Endothelial cell of umbilical vein (primary cell): Measurements from ENCODE around the gene SWAP70.

Experiments
- EZH2 ChIP-seq: IDR thresholded peaks from 2 replicates; pipeline ENCODE4 v1.6.1; 2012; ENCODE audit warnings: borderline replicate concordance, low read depth, mild to moderate bottlenecking, moderate library complexity, low read length, inconsistent platforms; ENCODE audit not compliant: severe bottlenecking
- FOS ChIP-seq: IDR thresholded peaks from 2 replicates; pipeline ENCODE4 v1.6.1; 2011; ENCODE audit warnings: mild to moderate bottlenecking, low read length, moderate library complexity, borderline replicate concordance; ENCODE audit not compliant: insufficient read depth
- POLR2A ChIP-seq: IDR thresholded peaks from 2 replicates; pipeline ENCODE4 v1.6.1; 2012; ENCODE audit warnings: low read depth, mild to moderate bottlenecking, control low read depth, low read length
- POLR2AphosphoS5 ChIP-seq: IDR thresholded peaks from 2 replicates; pipeline ENCODE4 v1.6.1; 2012; ENCODE audit warnings: low read depth, mild to moderate bottlenecking, control low read depth, low read length, moderate library complexity; ENCODE audit not compliant: insufficient read depth
- TF ChIP-seq, protein P1 (sequence below), 2 donors: IDR thresholded peaks; 1 replicate in 1 of 2; 2 replicates in 1 of 2; pipeline ENCODE4 v1.5.1; 2011; ENCODE audit warnings: low read length in 2 of 2, mild to moderate bottlenecking in 2 of 2, moderate library complexity in 2 of 2, control low read depth in 1 of 2, inconsistent platforms in 1 of 2, low read depth in 1 of 2; ENCODE audit not compliant: insufficient read depth in 1 of 2; ENCODE audit errors: extremely low read depth in 1 of 2

DNA sequence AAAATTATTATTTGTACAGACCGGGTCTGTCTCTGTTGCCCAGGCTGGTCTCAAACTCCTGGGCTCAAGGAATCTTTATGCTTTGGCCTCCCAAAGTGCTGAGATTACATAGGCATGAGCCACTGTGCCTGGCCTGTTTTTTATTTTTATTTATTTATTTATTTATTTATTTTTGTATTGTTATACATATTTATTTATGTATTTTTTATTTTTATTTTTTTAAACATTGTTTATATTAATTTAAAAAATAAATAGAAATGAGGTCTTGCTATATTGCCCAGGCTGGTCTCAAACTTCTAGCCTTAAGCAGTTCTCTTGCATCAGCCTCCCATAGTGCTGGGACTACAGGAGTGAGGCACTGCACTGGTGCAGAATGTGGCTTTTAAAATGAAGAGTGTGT, 47.0 kb downstream of the SWAP70 start:
- TF ChIP-seq EZH2 (no peak), POLR2A (no peak), POLR2AphosphoS5 (no peak), FOS (no peak)
- TF ChIP-seq, protein P1, sequence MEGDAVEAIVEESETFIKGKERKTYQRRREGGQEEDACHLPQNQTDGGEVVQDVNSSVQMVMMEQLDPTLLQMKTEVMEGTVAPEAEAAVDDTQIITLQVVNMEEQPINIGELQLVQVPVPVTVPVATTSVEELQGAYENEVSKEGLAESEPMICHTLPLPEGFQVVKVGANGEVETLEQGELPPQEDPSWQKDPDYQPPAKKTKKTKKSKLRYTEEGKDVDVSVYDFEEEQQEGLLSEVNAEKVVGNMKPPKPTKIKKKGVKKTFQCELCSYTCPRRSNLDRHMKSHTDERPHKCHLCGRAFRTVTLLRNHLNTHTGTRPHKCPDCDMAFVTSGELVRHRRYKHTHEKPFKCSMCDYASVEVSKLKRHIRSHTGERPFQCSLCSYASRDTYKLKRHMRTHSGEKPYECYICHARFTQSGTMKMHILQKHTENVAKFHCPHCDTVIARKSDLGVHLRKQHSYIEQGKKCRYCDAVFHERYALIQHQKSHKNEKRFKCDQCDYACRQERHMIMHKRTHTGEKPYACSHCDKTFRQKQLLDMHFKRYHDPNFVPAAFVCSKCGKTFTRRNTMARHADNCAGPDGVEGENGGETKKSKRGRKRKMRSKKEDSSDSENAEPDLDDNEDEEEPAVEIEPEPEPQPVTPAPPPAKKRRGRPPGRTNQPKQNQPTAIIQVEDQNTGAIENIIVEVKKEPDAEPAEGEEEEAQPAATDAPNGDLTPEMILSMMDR (IDR thresholded peaks at IDR 0.05; ENCODE audit: extremely low read depth in 1 of 2, insufficient read depth in 1 of 2, low read depth in 1 of 2, low read length in 2 of 2), result no peak
